Activated CD4-positive, alpha-beta T cell treated with anti-CD3 and anti-CD28 coated beads, Interleukin-2, Interleukin-6, amounts not matched to agents 100 ng/mL and 50 ng/mL, durations not matched to agents 16 hours and 8 hours (primary cell): ENCODE data around the gene RORB.
"Not testable (repeated sequence)": the region's sequence is repeated elsewhere in the genome, so short reads cannot be mapped to it uniquely, and the experiment has no call there.

Experiments used
- DNase-seq: peaks from one replicate; pipeline ENCODE4 v3.0.0-alpha.2; 2020

RORB gene

DNA sequence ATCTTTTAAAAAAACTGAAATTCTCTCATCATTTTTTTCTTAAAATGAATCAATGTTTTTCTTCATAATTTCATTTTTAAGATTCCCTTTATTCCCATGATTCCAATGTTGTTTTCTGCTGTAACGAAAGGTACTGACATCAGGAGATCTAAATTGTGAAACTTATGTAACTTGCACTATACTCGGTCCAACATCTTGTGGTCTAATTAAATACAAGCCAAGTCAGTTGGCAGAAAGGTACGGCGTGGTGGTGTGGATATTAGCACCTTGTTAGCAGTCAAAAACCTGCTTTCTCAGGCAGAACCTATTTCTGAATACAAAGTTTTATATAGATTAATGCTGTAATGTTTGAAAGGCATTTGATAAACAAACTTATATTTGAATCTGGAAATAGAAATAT, 20.1 kb downstream of the RORB start:
- DNase-seq: no peak

DNA sequence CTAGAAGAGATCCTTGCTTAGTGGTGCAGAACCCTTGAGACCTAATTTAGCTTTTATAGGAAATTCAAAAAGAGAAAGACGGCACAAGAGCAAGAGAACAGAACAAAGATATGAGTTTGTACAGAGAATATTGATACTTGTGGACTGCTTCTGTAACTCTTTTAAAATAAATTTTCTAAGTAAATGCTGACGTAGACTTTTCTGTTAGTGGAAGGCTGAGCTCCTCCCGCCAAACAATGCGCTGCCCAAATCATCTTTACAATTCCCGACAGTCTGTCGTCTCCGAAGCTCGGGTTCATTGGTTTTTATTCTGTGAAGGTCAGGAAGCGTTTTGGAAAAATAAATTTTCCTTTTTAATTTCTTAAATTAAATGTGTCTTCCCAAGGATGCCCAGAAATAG, 22.3 kb downstream of the RORB start:
- no peak for DNase-seq

DNA sequence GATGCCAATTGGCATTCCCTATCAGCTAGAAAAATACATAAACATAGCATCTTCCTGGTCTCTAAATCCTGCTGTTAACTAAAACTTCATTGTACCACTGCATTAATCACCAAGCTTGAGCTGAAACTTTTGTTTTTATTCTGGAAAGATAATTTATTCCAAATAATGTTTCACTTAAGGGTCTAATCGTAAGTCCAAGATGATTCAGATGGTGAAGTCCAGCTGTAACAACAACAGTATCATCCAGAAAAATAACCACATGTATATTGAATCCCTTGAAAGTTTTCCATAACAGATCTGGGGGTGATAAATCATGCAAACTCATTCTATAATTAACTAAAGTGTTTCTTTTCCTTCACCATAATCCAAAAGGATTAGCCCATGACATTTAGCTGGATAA, 23.9 kb downstream of the RORB start:
- DNase-seq: no peak

DNA sequence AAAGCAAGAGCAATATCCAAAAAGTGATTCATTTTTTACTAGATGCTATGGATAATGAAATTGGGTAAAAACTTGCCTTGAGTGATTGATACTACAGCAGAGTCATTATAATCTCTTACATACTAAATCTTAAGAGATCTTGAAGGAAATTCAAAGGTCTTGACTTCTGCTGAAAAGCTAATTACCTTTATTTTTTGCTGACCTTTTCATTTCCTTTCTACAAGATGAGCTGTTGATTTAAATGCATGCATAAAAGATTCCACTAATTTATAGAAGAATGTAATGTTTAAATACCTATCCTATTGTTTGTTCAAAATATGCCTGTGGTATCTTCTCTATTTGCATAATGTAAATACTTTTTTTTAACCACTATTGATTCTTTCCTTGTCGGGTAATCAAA, 27.2 kb downstream of the RORB start:
- no peak for DNase-seq

DNA sequence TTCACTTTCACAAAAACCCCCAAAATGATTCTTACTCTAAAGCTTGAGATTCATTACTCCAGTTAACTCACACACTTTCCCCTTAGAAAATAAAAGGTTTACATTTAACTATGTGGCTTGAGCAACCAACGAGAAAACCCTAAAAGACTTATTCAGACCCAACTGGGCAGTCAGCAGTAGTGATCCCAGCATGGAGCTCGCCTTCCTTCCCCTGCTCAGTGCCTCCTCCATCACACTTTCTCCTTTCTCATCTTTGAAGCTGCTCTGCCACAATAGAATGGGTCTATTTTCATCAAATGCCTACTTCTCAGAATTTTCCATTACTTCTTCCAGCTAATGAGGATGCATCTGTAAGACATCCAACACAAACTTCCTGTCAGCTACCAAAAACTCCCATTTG, 29.1 kb downstream of the RORB start:
- no peak for DNase-seq

DNA sequence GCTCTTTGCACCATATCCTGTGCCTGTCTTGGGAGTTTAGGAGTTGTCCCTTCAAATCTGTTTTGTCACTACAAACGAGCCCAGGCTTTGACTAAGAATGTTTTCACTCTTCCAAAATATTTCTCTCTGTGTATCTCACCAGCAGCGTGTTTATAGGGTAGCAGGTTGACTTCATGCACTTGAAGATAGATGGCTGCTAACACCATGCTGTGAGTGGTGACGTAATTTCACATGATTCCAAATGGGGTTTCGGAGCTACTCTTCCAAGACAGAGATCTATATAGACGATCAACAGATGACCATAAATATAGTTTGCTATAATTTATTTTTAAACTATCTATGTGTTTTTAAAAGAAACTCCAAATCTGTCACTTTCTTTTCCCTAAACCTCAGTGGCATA, 30.6 kb downstream of the RORB start:
- DNase-seq: no peak

DNA sequence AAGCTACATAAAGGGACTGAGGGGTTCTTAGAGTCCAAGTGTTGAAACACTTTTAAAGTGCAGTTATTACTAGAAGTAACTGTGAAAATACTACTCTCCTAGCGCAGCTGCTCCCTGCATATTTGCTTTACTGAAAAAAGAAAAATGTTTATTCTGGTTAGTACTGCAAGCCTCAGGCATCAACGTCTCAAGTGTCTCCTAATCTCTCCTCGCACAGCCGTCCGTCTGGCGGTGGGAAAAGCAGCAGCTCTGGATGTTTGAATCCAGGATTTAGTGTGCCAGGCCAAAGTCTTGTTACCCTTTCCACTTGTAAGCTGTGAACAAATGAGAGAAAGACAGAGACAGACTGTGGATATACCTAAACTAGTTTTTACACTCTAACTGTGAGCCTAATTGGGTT, 31.1 kb downstream of the RORB start:
- DNase-seq: no peak

DNA sequence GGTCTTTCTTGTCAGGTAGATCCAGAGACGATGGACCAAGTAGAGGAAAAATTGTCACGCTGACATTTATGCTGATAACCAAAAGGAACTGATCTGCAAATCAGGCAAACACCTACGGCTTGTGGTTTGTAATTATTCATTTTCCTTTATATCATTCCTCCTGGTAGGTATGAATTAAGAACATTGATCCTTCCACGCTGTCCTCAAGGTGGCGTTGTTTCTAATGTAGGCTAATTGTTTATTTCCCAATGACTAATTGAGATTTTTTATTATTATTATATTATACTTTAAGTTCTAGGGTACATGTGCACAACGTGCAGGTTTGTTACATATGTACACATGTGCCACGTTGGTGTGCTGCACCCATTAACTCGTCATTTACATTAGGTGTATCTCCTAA, 33.3 kb downstream of the RORB start:
- not testable (repeated sequence) for DNase-seq

DNA sequence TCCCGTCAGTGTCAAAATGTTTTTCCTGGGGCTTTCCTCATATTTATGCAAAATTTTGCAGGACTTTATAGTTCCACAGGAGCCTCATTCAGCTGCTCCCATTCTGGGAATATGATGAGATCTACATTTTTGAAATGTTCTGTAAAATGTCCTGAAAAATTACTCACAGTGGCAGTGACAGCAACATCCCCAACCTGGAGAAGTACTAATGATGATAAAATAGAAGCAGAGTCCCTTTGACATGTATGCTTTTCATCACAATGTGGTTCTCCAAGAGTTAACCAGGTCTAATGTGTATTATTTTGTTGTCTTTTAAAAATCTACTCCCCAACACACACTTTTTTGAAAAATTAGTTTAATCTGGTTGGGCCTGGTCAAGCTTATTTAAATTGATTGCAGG, 36.1 kb downstream of the RORB start:
- no peak for DNase-seq

DNA sequence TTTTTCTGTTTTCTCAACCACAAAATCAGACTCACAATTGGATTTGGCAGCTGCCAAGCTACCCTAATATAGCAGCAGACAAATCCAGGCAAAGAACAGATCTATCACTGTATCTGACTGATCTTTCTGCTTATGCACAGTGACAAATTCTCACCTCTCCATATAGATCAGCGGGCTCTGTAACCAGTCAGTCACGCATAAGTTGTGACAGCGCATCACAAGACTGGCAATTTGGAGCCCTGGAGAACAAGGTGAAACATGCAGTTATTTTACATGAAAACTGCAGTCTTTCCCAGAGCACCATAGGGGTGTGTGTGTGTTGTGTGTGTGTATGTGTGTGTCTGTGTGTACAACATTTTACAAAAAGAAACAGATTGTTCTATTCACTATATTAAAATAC, 37.7 kb downstream of the RORB start:
- no peak for DNase-seq

DNA sequence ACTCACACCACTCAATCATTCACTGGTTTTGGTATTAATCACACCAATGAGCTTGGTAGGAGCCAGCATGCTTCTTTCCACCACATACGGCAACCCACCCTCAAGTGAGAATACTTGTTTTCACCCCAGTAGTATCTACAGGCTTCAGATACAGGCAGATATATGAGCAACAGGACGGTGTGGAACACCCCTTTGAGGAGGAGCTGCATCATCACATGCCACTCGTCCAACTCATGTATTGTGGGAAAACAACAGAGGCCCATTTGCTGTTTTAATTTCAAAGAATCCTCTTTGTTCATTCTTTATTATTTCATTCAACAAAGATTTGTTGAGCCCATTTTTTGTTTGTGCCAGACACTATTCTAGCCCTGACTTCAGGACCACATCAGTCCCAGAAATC, 46.0 kb downstream of the RORB start:
- no peak for DNase-seq

DNA sequence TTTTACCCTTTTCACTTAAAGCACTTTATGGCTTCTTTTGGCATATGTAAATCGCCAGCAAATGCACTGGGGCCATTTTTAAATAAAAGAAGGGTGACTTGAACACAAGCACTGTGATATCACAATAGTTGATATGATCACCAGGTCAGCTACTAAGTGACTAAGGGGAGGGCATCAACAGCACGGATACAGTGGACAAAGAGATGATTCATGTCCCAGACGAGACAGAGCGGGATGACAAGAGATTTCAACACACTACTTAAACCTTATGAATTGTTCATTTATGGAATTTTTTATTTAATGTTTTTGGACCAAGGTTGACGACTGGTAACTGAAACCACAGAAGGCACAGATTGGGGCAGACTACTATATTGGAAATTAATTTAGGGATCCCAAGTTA, 54.1 kb downstream of the RORB start:
- no peak for DNase-seq

DNA sequence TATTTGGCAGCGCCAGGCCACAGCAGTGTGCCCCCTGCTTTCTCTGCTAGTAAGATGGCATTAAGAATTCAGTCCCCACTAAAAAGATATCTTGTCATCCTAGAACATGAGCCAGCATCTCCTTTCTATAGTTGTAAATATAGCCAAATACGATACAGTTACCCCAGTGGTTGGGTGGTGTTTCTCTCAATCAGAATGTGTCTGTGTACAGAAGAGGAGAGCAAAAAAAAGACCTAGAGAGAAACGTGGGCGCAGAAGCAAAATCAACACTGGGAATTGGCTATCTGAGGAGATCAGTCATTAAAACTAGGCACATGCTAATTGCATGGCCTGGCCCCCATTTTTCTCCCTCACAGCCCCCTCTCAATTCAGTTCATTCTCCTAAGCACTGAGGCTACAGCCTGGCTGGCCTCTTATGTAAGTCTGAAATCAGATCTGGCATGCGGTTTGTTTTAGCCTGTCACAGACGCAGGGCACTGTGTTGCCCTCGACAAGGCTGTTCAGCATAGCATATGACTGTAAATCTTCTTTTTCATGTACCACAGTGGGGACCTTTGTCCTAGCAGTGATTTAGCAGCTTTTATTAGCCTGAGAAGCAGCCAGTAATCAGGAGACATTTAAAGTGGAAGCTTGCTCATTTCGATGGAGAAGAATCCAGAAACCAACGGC, 57.8 kb downstream of the RORB start:
- no peak for DNase-seq

DNA sequence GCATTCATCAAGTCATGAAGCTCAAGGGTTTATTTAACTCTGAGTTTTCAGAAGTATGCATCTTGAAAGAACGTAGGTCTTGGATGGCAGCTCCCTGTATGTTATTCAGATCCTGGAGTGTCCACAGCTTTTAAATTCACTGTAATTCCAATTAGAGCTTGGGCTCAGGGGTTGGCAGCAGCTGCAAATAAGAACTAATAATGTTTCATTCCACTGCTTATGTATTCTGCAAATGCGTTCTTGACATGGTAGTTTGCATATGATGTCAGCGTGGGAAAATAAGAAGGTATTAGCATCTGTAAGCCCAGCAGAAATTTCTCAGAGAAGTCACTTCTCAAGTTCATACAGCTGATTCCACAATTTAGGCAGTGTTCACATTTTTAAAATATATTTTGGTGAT, 58.4 kb downstream of the RORB start:
- no peak for DNase-seq

DNA sequence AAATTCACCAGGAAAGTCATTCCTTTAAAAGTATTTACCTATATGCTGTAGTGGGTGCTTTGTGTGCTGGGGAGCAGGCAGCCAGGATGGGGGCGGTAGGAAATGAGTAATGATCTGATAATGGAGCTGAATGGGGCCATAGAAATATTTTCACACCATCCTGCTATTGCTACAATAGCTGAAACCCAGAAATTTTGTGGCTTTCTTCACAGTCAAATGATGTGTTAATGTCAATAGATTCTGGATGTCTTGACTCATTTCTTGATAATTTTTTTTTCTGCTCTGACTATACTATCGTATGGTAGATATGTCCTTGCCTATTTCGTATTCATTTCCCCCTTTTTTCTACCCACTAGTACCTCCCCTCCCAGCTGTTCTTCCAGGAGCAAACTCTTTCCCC, 59.5 kb downstream of the RORB start:
- DNase-seq: peak; percentile 53

DNA sequence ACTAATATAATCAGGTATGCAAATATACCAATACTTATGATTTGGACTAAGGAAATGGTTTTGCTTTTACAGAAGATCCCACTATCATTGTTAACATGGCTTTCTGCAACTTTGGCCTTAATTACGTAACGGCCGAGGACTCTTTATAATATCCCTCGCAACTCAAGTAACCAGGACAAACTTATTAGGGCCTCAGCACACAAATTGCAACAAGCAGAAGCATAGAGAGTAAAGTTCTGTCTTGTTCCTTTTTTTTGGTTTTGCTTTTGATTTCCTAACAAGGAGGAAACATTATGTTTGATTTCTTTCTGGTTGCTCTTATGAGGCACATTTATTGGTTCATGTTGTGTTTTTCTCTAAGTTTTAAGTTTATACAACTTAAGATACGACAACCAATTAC, 60.4 kb downstream of the RORB start:
- DNase-seq: no peak

DNA sequence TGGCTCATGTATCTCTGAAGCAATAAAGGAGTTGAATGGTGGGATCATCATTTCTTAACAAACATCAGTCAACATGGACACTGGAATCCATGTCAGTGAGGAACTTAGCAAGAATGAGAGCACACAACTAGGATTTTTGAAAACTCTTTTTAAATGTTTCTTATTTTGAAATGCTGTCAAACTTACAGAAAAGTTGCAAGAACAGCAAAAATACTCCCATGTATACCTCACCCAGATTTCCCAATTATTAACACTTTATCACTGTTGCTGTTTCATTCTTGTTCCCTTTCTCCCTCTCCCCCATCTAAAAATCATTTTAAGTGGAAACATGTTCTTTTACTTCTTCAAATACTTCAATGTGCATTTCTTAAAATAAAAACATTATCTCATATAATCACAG, 65.5 kb downstream of the RORB start:
- DNase-seq: no peak

DNA sequence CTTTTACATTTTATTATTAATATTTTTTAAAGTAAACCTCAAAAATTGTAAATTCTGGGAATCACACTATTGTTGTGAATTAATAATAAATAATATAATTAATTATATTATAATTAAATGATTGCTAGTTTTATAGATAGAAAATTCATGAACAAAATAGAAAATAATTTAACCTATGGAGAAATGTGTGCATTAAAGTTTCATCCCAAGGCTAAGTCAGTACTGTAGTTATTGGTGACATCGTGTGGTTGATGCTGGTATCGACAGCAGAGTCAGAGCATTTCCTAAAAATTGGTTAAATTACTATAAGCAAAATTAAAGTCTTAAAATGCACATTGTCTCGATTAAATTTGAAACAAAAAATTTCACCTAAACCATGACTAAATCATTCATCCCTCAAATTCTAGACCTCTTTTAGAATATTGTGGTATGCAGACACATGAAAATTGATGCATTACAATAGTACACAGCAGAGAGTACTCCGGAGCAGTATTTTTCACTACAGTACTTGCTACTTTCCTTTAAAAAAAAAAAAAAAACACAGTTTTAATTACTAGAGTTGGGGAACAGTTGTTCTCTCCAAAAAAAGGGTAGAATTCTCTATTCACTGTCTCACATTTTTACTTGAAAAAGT, 73.9 kb downstream of the RORB start:
- peak; percentile 23 for DNase-seq

DNA sequence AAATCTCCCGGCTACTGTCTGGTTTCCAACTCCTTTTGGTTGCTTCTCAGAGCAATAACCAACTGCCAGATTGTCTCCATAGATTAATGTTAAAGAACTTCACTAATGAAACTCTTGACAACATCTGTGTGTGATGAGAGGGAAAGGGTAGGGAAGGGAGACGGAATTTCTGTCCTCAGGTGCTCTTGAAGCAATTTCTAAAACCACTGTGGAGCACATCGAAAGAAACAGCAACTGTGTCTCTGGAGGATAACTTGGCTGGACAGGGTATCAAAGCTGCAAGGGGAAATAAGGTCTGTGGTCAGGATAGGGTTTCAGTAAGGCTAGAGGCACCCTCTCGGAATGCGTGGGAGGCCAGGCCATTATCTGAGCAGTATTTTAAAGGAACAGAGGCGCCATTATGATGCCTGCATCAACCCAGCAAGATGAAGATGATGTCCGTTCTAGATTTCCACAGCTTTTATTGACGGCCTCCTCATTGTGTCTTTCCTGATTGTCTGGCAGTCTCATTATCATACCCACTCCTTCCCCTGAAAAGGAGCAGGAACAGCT, 76.6 kb downstream of the RORB start:
- DNase-seq: no peak

DNA sequence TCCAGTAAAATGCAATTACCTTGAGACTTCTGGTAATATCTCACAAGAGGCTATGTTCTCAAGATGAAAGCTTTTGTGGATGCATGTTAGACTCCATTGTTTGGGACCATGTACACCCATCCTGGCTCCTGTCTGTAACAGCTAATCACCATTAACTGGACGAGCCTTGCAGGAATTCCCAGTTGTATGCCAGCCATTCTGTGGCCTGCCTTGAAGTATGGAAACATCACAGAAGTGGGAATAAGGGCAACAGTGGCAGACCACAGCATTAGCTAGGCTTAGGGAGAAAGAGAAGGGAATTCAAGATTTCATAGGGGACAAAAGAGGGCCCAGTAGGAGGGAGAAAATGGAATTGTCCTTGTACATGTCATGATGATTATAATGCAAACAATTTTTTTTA, 79.0 kb downstream of the RORB start:
- no peak for DNase-seq

DNA sequence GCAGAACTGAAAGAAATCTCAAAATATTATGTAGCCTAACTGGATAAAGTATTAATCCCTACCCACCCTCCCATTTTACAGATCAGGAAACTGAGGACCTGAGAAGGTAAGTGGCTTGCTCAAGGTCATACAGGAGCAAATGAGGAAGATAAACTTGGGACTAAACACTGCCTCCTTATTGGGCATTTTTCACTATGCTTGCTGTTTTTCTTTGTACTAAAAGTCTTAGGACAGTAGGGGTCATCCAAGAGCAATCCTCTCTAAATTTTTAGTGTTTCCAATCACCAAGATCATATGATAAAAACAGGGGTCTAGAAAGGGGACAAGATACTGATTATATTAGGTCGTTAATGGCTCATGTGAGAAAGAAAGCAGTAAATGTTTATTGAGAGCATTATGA, 80.8 kb downstream of the RORB start:
- DNase-seq: no peak

DNA sequence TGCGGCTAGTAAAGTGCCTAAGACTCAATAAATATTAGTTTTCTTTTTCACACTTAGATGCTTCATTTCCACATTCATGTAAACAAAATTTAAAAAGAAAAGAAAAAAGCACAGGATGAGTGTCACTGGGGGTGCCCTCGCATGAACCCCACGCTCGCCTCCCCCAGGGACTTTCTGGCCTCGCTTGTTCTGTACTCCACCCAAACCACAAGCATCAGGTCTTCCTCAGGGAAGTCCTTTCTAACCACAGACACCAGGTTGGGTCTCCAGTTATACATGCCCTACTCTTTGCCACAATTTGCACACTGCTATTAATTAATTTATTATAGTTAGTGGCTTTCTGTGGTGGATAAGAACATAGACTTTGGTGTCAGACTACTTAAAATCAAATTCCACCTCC, 92.4 kb downstream of the RORB start:
- no peak for DNase-seq

DNA sequence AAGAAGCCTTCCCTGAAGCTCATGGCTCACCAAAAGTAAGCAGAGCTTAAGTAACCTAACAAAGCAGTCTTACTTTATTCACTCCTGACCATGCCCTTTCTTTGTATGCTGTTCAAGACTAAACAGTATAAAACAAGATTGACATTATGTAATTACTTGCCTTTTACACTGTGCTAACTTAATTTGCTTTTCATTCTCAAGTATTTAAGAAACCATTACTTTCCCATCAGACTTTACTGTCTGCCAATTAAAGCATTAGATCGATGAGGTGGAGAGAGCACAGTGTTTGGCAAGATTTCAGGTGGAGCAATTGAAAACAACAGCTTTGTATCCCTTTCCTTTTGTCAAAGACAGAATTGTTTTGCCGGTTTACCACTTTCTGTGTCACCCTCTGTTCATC, 98.2 kb downstream of the RORB start:
- DNase-seq: no peak

DNA sequence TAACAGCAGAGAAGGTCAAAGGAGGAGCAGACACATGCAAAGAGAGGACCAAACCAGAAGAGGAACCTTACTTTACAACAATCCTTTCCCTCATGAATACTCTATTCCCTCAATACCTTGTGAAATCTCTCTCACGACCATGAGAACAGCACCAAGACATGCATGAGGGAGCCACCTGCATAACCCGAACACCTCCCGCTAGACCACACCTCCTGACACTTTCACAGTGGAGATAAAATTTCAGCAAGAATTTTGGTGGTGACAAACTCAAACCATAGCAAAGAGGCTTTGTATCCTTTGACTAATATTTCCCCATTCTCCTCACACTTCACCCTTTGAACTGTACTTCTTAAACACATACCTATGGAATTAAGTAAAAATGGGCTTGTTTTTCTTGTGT, 101.7 kb downstream of the RORB start:
- no peak for DNase-seq
